AG04450 (cell line): ENCODE data around the gene CGRRF1. TPM values are rescaled to one million over a fixed set of nuclear protein-coding genes. Genes with fewer than 3 reads are reported as not detected.

Source experiments
- CTCF ChIA-PET: fragments of 300-600, 350-600 bp; formaldehyde crosslinking; extraction: SDS; loops from one replicate; lab custom pipeline; 2022; ENCODE audit warnings: antibody characterized with exemption, inconsistent platforms; lab: Charles Lee
- POLR2A ChIA-PET: fragments of 350-600 bp; formaldehyde crosslinking; extraction: SDS; loops from one replicate; lab custom pipeline; 2021; ENCODE audit warnings: antibody characterized with exemption, inconsistent platforms; lab: Yijun Ruan, JAX
- DNase-seq: peaks from one replicate; pipeline ENCODE4 v3.0.0-alpha.2; 2011; ENCODE audit warnings: low read depth, low spot score
- H3K27ac ChIP-seq: one replicate; pipeline ENCODE4 v1.5.1; 2012; ENCODE audit warnings: low read depth, low read length, control low read depth
- H3K27me3 ChIP-seq: one replicate; pipeline ENCODE4 v1.6.0; 2012; ENCODE audit warnings: low read length; ENCODE audit not compliant: control insufficient read depth, insufficient read depth
- H3K4me3 ChIP-seq: 2 replicates; pipeline ENCODE4 v1.5.1; 2011; ENCODE audit warnings: mild to moderate bottlenecking, low read depth, low read length, control low read depth
- H3K9me3 ChIP-seq: 2 replicates; pipeline ENCODE4 v1.5.1; 2012; ENCODE audit warnings: low read length; ENCODE audit not compliant: control insufficient read depth, insufficient read depth
- polyA plus RNA-seq: library from polyadenylated mRNA; depleted of rRNA; stranded (reverse); fragments of >200 nt; gene quantifications from 2 replicates; pipeline ENCODE4 v1.2.3, GENCODE V29; 2011
- TF ChIP-seq, protein P1 (sequence below): IDR thresholded peaks from 2 replicates; pipeline ENCODE4 v1.5.1; 2011; ENCODE audit warnings: low read depth, low read length, control low read depth, inconsistent platforms

Gene CGRRF1
- polyA plus RNA-seq, 1 experiment, result 22.2 TPM

DNA sequence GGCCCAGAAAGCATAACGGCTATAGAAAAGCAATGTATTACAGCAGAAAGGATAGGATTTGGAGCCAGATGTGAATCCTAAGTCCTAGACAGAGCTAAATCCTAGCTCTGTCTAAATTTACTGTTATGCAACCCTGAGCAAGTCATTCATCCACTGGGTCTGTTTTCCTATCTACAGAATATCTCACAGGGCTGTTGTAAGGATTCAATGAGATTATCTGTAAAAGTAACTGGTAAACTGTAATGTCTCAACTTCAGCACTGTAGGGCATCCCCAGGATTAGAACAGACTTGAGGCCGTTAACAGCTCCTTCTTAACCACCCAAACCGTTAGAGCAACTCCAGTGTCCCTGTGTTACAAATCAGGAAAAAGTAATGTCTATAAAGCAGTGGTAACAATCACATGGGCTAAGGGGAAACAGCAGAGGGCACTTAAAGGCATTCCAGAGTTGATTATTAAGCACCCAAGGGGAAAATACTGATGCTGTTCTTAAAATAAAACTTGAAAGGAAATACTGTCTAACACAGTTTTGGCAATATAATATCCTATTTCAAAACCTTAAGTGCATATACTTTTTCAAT, 31.0 kb upstream of the CGRRF1 start:
- ChIA-PET POLR2A (no interaction called here), CTCF (interaction anchor here (0.6 kb wide), 1 partner anchor 10 kb away, joined by 4 read pairs; the partner anchor contains the start of gene GMFB)
- H3K27me3 ChIP-seq, result no peaks in the 10 kb centered on the region
- no peaks in the 10 kb centered on the region for H3K9me3 ChIP-seq
- TF ChIP-seq, protein P1, sequence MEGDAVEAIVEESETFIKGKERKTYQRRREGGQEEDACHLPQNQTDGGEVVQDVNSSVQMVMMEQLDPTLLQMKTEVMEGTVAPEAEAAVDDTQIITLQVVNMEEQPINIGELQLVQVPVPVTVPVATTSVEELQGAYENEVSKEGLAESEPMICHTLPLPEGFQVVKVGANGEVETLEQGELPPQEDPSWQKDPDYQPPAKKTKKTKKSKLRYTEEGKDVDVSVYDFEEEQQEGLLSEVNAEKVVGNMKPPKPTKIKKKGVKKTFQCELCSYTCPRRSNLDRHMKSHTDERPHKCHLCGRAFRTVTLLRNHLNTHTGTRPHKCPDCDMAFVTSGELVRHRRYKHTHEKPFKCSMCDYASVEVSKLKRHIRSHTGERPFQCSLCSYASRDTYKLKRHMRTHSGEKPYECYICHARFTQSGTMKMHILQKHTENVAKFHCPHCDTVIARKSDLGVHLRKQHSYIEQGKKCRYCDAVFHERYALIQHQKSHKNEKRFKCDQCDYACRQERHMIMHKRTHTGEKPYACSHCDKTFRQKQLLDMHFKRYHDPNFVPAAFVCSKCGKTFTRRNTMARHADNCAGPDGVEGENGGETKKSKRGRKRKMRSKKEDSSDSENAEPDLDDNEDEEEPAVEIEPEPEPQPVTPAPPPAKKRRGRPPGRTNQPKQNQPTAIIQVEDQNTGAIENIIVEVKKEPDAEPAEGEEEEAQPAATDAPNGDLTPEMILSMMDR, result no peak
- no peak overlapping the region for H3K4me3 ChIP-seq
- no peak overlapping the region for H3K27ac ChIP-seq
- no peak for DNase-seq

DNA sequence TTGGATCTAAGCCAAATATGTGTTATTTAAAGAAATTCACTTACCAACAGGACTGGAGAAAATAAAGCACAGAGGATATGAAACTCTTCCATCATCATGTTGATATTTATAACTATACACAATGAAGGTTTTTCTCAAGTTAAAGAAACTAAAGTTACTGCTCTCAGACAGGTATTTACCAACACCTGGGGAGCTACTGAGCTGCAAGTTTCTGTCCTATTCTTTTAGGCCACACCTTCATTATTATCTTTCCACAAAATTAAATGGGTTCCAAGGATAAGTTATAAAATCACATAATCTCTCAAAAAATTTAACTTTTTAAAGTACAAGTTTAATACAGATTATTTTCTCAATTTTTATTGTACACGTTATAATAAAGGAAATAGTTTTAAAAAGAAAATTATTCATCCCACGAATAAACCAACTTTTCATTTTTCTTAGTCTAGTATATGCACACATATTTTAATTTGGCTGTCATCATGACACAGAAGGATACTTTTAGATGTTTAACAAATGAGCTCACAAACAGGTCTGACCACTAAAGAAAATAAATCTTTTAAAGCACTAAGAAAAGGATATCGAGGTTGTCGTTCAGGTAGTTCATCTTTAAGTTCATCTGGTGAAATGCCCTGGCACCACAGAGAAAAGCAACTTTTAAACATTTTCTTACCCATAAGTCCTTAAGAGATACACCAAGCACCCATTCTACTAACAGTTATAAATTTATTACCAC, 28.7 kb upstream of the CGRRF1 start:
- no peaks in the 10 kb centered on the region for H3K9me3 ChIP-seq
- H3K27ac ChIP-seq, result no peak overlapping the region
- POLR2A ChIA-PET, result no interaction called here
- CTCF ChIA-PET, result no interaction called here
- DNase-seq, result no peak
- TF ChIP-seq, protein P1, result no peak
- H3K4me3 ChIP-seq, result no peak overlapping the region
- H3K27me3 ChIP-seq, result no peaks in the 10 kb centered on the region

DNA sequence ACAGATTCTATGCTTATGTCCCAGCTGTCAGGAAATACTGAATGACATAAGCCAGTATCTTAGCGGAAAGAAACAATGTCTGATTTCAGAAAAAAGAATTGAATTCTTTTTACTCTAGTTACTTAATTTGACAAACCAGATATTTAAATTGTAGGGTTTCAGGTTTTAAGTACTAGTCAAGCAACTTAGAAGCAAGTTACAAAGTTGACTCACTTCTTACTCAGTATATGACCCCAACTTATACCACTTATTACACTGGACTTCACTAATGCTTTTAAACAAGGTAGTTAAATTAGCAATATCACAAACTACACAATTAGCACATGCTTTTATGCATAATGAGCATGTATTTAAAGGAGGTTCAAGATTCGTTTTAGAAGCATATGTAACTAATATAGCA, 28.0 kb upstream of the CGRRF1 start:
- H3K27me3 ChIP-seq, result no peaks in the 10 kb centered on the region
- H3K9me3 ChIP-seq, result no peaks in the 10 kb centered on the region
- H3K4me3 ChIP-seq, result no peak overlapping the region
- TF ChIP-seq, protein P1, result no peak
- no peak overlapping the region for H3K27ac ChIP-seq
- ChIA-PET CTCF (interaction anchor here (1.9 kb wide), 1 partner anchor 85 kb away, joined by 5 read pairs; the partner anchor contains the start of gene CDKN3), POLR2A (no interaction called here)
- DNase-seq, result no peak

- no peak for DNase-seq
- POLR2A ChIA-PET, result no interaction called here
- CTCF ChIA-PET, result interaction anchor here (1.4 to 1.9 kb wide), 3 partner anchors 41 to 86 kb away, joined by 3 to 5 read pairs (median 4); partner anchors contain the start of gene CDKN3
Measured at GRCh38 chr14:54483073-54483745, 26.5 kb upstream of the CGRRF1 start.

More at GRCh38 chr14:54483073-54483745, 26.5 kb upstream of the CGRRF1 start:
- Histone ChIP-seq H3K27ac (no peak overlapping the region), H3K4me3 (no peak overlapping the region), H3K27me3 (no peaks in the 10 kb centered on the region), H3K9me3 (no peaks in the 10 kb centered on the region)
- TF ChIP-seq, protein P1, result no peak
